GM12878 (cell line): ENCODE results near the gene CD101. TPM values are rescaled to one million over a fixed set of nuclear protein-coding genes. Genes with fewer than 3 reads are reported as not detected.

Experiments
- BRCA1 ChIP-seq: IDR thresholded peaks from 2 replicates; pipeline ENCODE4 v1.6.1; 2011; ENCODE audit warnings: low read depth, low read length, improper control_type of control experiment
- CUX1 ChIP-seq: IDR thresholded peaks from 2 replicates; pipeline ENCODE4 v1.6.1; 2012; ENCODE audit warnings: improper control_type of control experiment, low read depth, low read length; ENCODE audit not compliant: insufficient replicate concordance
- E2F8 ChIP-seq: fragments of 450-650 bp; IDR thresholded peaks from 2 replicates; pipeline ENCODE4 v1.6.1; 2018; ENCODE audit warnings: mild to moderate bottlenecking, low read depth, moderate library complexity; ENCODE audit not compliant: partially characterized antibody
- ESRRA ChIP-seq: IDR thresholded peaks from 2 replicates; pipeline ENCODE4 v1.6.1; 2012; ENCODE audit warnings: mild to moderate bottlenecking, low read length, improper control_type of control experiment
- KDM1A ChIP-seq: fragments of 200-600 bp; sonication (generic); IDR thresholded peaks from 2 replicates; pipeline ENCODE4 v1.6.1; 2016; ENCODE audit warnings: borderline replicate concordance
- MEF2B ChIP-seq: fragments of 450-650 bp; IDR thresholded peaks from 2 replicates; pipeline ENCODE4 v1.6.1; 2018; ENCODE audit warnings: mild to moderate bottlenecking, moderate library complexity; ENCODE audit not compliant: partially characterized antibody, poor library complexity, severe bottlenecking
- MXI1 ChIP-seq: fragments of 150-350 bp; IDR thresholded peaks from 2 replicates; pipeline ENCODE4 v1.6.1; 2011; ENCODE audit warnings: low read depth, mild to moderate bottlenecking, inconsistent platforms, low read length, improper control_type of control experiment
- PRDM15 ChIP-seq: fragments of 450-650 bp; formaldehyde crosslinking; IDR thresholded peaks from 2 replicates; pipeline ENCODE4 v1.4.0; 2020; ENCODE audit warnings: mild to moderate bottlenecking, moderate library complexity
- RAD21 ChIP-seq: IDR thresholded peaks from 2 replicates; pipeline ENCODE4 v1.6.1; 2011; ENCODE audit warnings: mild to moderate bottlenecking, low read depth, low read length, moderate library complexity; ENCODE audit not compliant: insufficient read depth
- RFX5 ChIP-seq: IDR thresholded peaks from 2 replicates; pipeline ENCODE4 v1.6.1; 2011; ENCODE audit warnings: low read depth, low read length, improper control_type of control experiment
- SREBF1 ChIP-seq: IDR thresholded peaks from 2 replicates; pipeline ENCODE4 v1.6.1; 2012; ENCODE audit warnings: mild to moderate bottlenecking, low read length
- YY1 ChIP-seq: IDR thresholded peaks from 2 replicates; pipeline ENCODE4 v1.6.1; 2011; ENCODE audit warnings: low read depth, mild to moderate bottlenecking, low read length
- ZBED1 ChIP-seq: IDR thresholded peaks from 2 replicates; pipeline ENCODE4 v1.6.1; 2016; ENCODE audit warnings: borderline replicate concordance
- ZBTB40 ChIP-seq: fragments of 450-650 bp; IDR thresholded peaks from 2 replicates; pipeline ENCODE4 v1.6.1; 2016; ENCODE audit warnings: mild to moderate bottlenecking, moderate library complexity, borderline replicate concordance
- polyA plus RNA-seq, 11 experiments: library from polyadenylated mRNA; depleted of rRNA in 4 of 11; unstranded in 6 of 11; stranded (reverse) in 5 of 11; fragments of >200 nt; fragmentation: Nextera tagmentation in 4 of 11; fragmentation: Illumina TruSeq in 1 of 11; extraction: Ambion mirVana in 4 of 11; extraction: Trizol in 1 of 11; gene quantifications; 1 replicate in 1 of 11; 2 replicates in 10 of 11; pipeline versions ENCODE4 v1.2.1 to v1.2.3, GENCODE V29; 2011 to 2016; ENCODE audit warnings: inconsistent platforms in 2 of 11, missing spikeins in 2 of 11, low read depth in 1 of 11
- total RNA-seq, 4 experiments: library from RNA; depleted of rRNA in 3 of 4; stranded (reverse); fragments of >200 nt in 3 of 4; fragmentation: Illumina TruSeq in 1 of 4; extraction: Trizol in 1 of 4; gene quantifications; 2 replicates each; pipeline versions ENCODE4 v1.2.1 to v1.2.3, GENCODE V29; 2013 to 2021

Gene CD101
- total and polyA plus RNA-seq, 10 of the 15 experiments (the other 5 are each of a cell fraction or from before 2014, with no cell fraction given), result 0.56 to 7.9 (median 2.9) TPM

- TF ChIP-seq ESRRA, result no peak
- no peak for TF ChIP-seq BRCA1
- TF ChIP-seq ZBTB40, result no peak
- TF ChIP-seq MXI1, result no peak
- no peak for TF ChIP-seq RAD21
- peak; percentile 93 for TF ChIP-seq MEF2B
- no peak for TF ChIP-seq SREBF1
- no peak for TF ChIP-seq RFX5
- peak; percentile 88 for TF ChIP-seq ZBED1
- TF ChIP-seq KDM1A, result no peak
- TF ChIP-seq PRDM15 (CRISPR knock-in tag), result no peak
- TF ChIP-seq E2F8, result no peak
- TF ChIP-seq YY1, result no peak
- TF ChIP-seq CUX1, result peak; percentile 93
These were observed 60.4 kb downstream of the CD101 start (continued) for GRCh38 chr1:117061986-117062415.
